Vagina (tissue), 2 donors: ENCODE measurements around the gene TIGD3. TPM values are rescaled to one million over a fixed set of nuclear protein-coding genes. Genes with fewer than 3 reads are reported as not detected.
A peak's percentile ranks its signal among the peaks of the same experiment; 100 is the strongest.

ENCODE experiments used
- DNase-seq, 2 donors: peaks; one replicate each; pipeline ENCODE4 v3.0.0-alpha.2; 2017; ENCODE audit errors: extremely low spot score in 2 of 2
- H3K27ac ChIP-seq: fragments of 200-600 bp; sonication (generic); one replicate; pipeline ENCODE4 v1.5.1; 2019
- H3K27me3 ChIP-seq: fragments of 200-600 bp; sonication (generic); one replicate; pipeline ENCODE4 v1.5.1; 2019
- H3K36me3 ChIP-seq, 2 donors: fragments of 200-600 bp; sonication (generic); one replicate each; pipeline ENCODE4 v1.5.1; 2017 to 2019
- H3K4me1 ChIP-seq: fragments of 200-600 bp; sonication (generic); one replicate; pipeline ENCODE4 v1.5.1; 2019
- H3K4me3 ChIP-seq, 2 donors: fragments of 200-600 bp; sonication (generic); 1 replicate in 1 of 2; 2 replicates in 1 of 2; pipeline ENCODE4 v1.5.1; 2016 to 2019
- H3K9me3 ChIP-seq: fragments of 200-600 bp; sonication (generic); one replicate; pipeline ENCODE4 v1.5.1; 2019
- POLR2A ChIP-seq, 2 donors: fragments of 450-650 bp; IDR thresholded peaks; one replicate each; pipeline ENCODE4 v1.6.1; 2017; ENCODE audit warnings: antibody characterized with exemption in 2 of 2, mild to moderate bottlenecking in 2 of 2, moderate library complexity in 2 of 2
- POLR2AphosphoS5 ChIP-seq, 2 donors: sonication (generic); formaldehyde crosslinking; IDR thresholded peaks; one replicate each; pipeline ENCODE4 v1.9.0; 2017; ENCODE audit warnings: antibody characterized with exemption in 2 of 2, mild to moderate bottlenecking in 2 of 2, low read depth in 1 of 2; ENCODE audit not compliant: insufficient read depth in 1 of 2
- intact Hi-C: fragments of 100-400 bp; cut with DNase I; formaldehyde crosslinking; loops from one replicate; pipeline ENCODE4 v1.15.1; 2023
- total RNA-seq: library from RNA; depleted of rRNA; stranded (reverse); fragments of >200 nt; gene quantifications from one replicate; pipeline ENCODE4 v1.2.3, GENCODE V29; 2016
- TF ChIP-seq, protein P1 (sequence below), 3 experiments: fragments of 450-650 bp in 2 of 3; fragments of 200-600 bp in 1 of 3; sonication (generic) in 1 of 3; IDR thresholded peaks; one replicate each; pipeline ENCODE4 v1.5.1; 2017 to 2019; ENCODE audit warnings: antibody characterized with exemption in 3 of 3, mild to moderate bottlenecking in 2 of 3, moderate library complexity in 2 of 3

Gene TIGD3
- total RNA-seq, 1 donor from 2014 or later = not detected

DNA sequence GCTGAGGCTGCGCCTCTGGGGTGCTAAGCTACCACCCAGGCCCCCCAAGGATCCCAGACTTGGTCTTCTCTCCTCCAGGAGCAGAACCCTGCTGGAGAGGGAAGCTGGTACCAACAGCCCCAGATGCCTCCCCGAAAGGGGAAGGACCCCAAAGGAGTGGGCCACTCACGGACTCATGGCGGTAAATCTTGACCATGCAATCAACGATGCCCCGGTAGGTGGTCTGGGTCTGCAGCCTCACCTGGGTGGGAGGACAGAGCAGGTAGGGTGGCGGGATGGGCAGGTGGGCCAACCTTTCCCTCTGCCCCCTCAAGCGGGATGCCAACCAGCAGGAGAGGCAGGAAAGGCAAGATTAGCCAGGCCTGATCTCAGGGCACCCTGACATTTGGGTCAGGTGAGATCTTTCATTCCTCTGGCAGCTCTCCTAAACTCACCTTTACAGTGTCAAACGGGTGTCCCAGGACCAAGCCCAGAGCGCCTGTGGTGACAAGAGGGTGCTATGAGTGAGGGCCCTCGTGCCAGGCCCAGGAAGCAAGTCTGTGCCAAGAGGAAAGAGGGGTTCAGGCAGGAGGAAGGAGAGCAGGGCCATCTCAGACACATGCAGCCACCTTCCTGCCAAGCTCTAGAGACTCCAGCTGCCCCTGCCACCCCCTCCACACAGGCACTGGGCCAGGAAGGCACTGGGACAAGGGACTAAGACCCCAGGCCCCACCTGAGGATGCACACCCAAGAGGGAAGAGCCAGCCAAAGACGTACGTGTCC, 25.3 kb downstream of the TIGD3 start:
- no peaks in the 10 kb centered on the region for H3K27me3 ChIP-seq

DNA sequence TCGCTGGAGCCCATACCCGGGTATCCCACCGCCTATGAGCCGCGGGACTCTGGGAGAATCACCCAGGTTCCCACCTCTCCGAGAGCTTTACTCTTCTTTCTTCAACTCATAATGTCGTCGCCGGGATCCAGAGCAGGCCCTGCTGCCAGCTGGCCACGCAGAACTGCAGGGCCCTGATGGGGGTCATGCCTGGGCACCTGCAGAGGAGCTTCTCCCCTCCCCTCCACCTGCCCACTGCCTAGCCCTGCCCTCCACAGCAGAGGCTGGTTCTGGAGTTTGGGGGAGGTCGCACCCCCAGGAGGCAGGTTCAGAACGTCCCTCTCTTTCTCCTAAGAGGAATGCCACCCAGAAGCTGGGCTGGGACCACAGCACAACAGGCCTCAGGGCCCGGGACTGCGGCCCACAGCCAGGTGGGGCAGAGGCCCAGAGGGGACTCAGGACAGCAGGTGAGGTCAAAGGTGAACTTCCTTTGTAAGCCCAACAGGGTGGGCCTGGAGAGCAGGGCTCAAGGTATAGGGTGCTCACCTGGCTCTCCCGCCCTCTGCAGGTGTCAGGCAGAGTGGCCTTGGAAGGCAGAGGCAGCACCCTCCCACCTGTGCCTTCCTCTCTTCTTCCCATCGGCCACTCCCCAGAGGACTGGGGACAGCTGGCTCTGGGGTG, 26.0 kb downstream of the TIGD3 start:
- intact Hi-C loops = loop anchor here (5.0 kb wide), 1 partner anchor 37 kb away; no protein-coding TSS in a partner anchor
- DNase-seq = no peak
- Histone ChIP-seq H3K27me3 (no peaks in the 10 kb centered on the region), H3K36me3 (no peaks in the 10 kb centered on the region), H3K4me1 (peaks cover 54% of the 10 kb centered on the region), H3K4me3 (no peak overlapping the region), H3K27ac (peak overlapping the region; percentile 98), H3K9me3 (no peaks in the 10 kb centered on the region)
- TF ChIP-seq, protein P1, sequence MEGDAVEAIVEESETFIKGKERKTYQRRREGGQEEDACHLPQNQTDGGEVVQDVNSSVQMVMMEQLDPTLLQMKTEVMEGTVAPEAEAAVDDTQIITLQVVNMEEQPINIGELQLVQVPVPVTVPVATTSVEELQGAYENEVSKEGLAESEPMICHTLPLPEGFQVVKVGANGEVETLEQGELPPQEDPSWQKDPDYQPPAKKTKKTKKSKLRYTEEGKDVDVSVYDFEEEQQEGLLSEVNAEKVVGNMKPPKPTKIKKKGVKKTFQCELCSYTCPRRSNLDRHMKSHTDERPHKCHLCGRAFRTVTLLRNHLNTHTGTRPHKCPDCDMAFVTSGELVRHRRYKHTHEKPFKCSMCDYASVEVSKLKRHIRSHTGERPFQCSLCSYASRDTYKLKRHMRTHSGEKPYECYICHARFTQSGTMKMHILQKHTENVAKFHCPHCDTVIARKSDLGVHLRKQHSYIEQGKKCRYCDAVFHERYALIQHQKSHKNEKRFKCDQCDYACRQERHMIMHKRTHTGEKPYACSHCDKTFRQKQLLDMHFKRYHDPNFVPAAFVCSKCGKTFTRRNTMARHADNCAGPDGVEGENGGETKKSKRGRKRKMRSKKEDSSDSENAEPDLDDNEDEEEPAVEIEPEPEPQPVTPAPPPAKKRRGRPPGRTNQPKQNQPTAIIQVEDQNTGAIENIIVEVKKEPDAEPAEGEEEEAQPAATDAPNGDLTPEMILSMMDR (IDR thresholded peaks at IDR 0.05) = no peak
- TF ChIP-seq POLR2A (IDR thresholded peaks at IDR 0.05) (no peak), POLR2AphosphoS5 (IDR thresholded peaks at IDR 0.05; ENCODE audit: insufficient read depth in 1 of 2, low read depth in 1 of 2) (no peak)

More for the DNA sequence above, 25.3 kb downstream of the TIGD3 start:
- H3K36me3 ChIP-seq = no peaks in the 10 kb centered on the region
- intact Hi-C loops = loop anchor here (2.0 to 5.0 kb wide), 2 partner anchors 25 to 37 kb away; partner anchors contain the start of gene TIGD3
- H3K4me3 ChIP-seq = no peak overlapping the region
- peak overlapping the region; percentile 98 for H3K27ac ChIP-seq
- no peaks in the 10 kb centered on the region for H3K9me3 ChIP-seq
- H3K4me1 ChIP-seq = peaks cover 47% of the 10 kb centered on the region
- TF ChIP-seq, protein P1 (IDR thresholded peaks at IDR 0.05) = no peak
- no peak for TF ChIP-seq POLR2AphosphoS5 (IDR thresholded peaks at IDR 0.05; ENCODE audit: insufficient read depth in 1 of 2, low read depth in 1 of 2)
- TF ChIP-seq POLR2A (IDR thresholded peaks at IDR 0.05) = no peak
- no peak for DNase-seq

DNA sequence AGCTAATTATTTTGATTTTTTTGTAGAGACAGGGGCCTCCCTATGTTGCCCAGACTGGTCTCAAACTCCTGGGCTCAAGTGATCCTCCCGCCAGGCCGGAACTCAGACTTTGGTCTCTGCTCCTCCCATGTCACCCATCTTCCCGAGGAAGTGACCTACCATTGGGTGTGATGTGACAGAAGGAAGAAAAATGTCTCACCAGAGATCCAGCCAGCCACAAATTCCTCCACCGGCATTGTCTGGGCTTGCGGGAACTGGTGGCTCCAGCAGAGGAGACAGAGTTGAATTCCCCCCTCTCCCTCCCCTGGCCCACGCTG, 27.1 kb downstream of the TIGD3 start:
- Histone ChIP-seq H3K9me3 (no peaks in the 10 kb centered on the region), H3K27ac (peak overlapping the region; percentile 98), H3K36me3 (no peaks in the 10 kb centered on the region), H3K4me1 (peaks cover 61% of the 10 kb centered on the region), H3K27me3 (no peaks in the 10 kb centered on the region), H3K4me3 (peak overlapping the region; percentile 42 to 51)
- intact Hi-C loops = loop anchor here (1.0 to 5.0 kb wide), 2 partner anchors 36 to 129 kb away; no protein-coding TSS in a partner anchor
- no peak for DNase-seq
- TF ChIP-seq POLR2AphosphoS5 (IDR thresholded peaks at IDR 0.05; ENCODE audit: insufficient read depth in 1 of 2, low read depth in 1 of 2) = no peak
- TF ChIP-seq POLR2A (IDR thresholded peaks at IDR 0.05) = no peak
- TF ChIP-seq, protein P1 (IDR thresholded peaks at IDR 0.05) = no peak

DNA sequence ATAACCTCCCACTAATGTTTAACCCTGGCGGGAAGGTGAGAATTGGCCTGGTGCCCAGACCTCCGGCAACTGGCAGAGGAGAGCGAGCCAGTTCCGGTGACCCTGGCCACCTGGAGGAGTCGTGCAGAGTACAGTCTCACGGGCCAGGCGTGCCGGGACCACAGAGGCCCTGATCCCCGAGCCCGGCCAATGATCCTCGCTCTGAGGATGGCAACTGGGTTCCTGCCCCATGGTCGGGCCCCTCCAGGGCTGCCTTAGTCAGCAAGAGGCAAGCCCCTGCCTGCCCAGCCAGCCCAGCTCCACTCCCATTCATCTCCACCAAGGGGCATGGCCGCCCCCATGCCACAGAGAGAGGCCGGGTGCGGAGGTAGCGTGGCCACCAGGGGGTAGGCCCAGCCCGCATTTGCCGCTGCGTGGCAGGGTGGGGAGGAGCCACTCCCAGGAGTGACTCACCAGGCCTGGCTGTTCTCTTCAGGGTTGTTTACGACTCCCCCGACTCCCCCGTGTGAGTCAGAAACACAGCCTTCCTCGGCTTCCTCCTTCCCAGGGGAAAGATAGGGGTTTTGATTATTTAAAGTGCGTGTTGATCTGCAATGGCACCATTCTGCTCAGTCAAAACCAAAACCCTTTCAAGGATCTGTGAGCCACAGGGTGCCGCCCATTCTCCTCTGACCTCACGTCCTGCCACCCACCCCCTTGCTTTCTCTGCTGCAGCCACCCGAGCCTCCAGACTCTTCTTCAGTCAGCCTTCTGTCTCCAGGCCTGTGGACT, 27.7 kb downstream of the TIGD3 start, which contains the start of gene SLC25A45:
TSS of gene SLC25A45 (minus strand) at position 614 of the 771 bp plus-strand sequence. CDS start 695 bp downstream, outside the sequence.
- Histone ChIP-seq H3K36me3 (no peaks in the 10 kb centered on the region), H3K9me3 (no peaks in the 10 kb centered on the region), H3K4me3 (peak within 1 kb of the TSS; percentile 42 to 51), H3K27ac (peak within 1 kb of the TSS; percentile 98), H3K4me1 (peaks cover 67% of the 10 kb centered on the region), H3K27me3 (no peaks in the 10 kb centered on the region)
- TF ChIP-seq POLR2A (IDR thresholded peaks at IDR 0.05) (peak in 1 of 2 donors; percentile 29), POLR2AphosphoS5 (IDR thresholded peaks at IDR 0.05; ENCODE audit: insufficient read depth in 1 of 2, low read depth in 1 of 2) (peak; percentile 96 to 98)
- TF ChIP-seq, protein P1 (IDR thresholded peaks at IDR 0.05) = peak; percentile 92 to 95 (median 92)
- DNase-seq = peak in 1 of 2 donors; percentile 99
- intact Hi-C loops = loop anchor here (1.0 to 5.0 kb wide), 2 partner anchors 35 to 128 kb away; no protein-coding TSS in a partner anchor
